Smooth muscle cell (in vitro differentiated cells): ENCODE results near the gene SCN9A. TPM values are rescaled to one million over a fixed set of nuclear protein-coding genes. Genes with fewer than 3 reads are reported as not detected.

Source experiments
- DNase-seq: peaks from one replicate; lab custom pipeline; 2025; ENCODE audit not compliant: unreplicated experiment; lab: John Stamatoyannopoulos, UW
- H2AFZ ChIP-seq: fragments of 200-600 bp; sonication (generic); 2 replicates; pipeline ENCODE4 v1.6.0; 2016; ENCODE audit warnings: antibody characterized with exemption, low read depth, mild to moderate bottlenecking
- H3F3A ChIP-seq: fragments of 200-600 bp; sonication (generic); 2 replicates; pipeline ENCODE4 v1.6.0; 2017; ENCODE audit warnings: antibody characterized with exemption, low read depth
- H3K27ac ChIP-seq: fragments of 200-600 bp; sonication (generic); 2 replicates; pipeline ENCODE4 v1.5.1; 2016; ENCODE audit warnings: low read depth, mild to moderate bottlenecking
- H3K27me3 ChIP-seq: fragments of 200-600 bp; sonication (generic); 2 replicates; pipeline ENCODE4 v1.6.1; 2016; ENCODE audit warnings: low read depth, mild to moderate bottlenecking
- H3K36me3 ChIP-seq: fragments of 200-600 bp; sonication (generic); 2 replicates; pipeline ENCODE4 v1.5.1; 2016; ENCODE audit warnings: low read depth
- H3K4me1 ChIP-seq: fragments of 200-600 bp; sonication (generic); 2 replicates; pipeline ENCODE4 v1.5.1; 2016; ENCODE audit warnings: low read depth
- H3K4me2 ChIP-seq: fragments of 200-600 bp; sonication (generic); 2 replicates; pipeline ENCODE4 v1.6.0; 2016; ENCODE audit warnings: mild to moderate bottlenecking
- H3K4me3 ChIP-seq: fragments of 200-600 bp; sonication (generic); 2 replicates; pipeline ENCODE4 v1.5.1; 2016; ENCODE audit warnings: mild to moderate bottlenecking
- H3K79me2 ChIP-seq: fragments of 200-600 bp; sonication (generic); 2 replicates; pipeline ENCODE4 v1.6.0; 2016; ENCODE audit warnings: low read depth, mild to moderate bottlenecking
- H3K9ac ChIP-seq: fragments of 200-600 bp; sonication (generic); 2 replicates; pipeline ENCODE4 v1.6.0; 2016; ENCODE audit warnings: low read depth
- H3K9me3 ChIP-seq: fragments of 200-600 bp; sonication (generic); replicated peaks from 2 replicates; pipeline ENCODE4 v1.5.1; 2016; ENCODE audit warnings: low read depth
- H4K20me1 ChIP-seq: fragments of 200-600 bp; sonication (generic); 2 replicates; pipeline ENCODE4 v1.6.0; 2016; ENCODE audit warnings: low read depth
- WGBS: methylation state at CpG from one replicate; pipeline ENCODE4 v1.1.7; 2016; ENCODE audit warnings: low lambda C conversion rate; 5-methylcytosine and 5-hydroxymethylcytosine counted together
- polyA plus RNA-seq: library from polyadenylated mRNA; unstranded; fragments of >200 nt; fragmentation: Nextera tagmentation; extraction: Ambion mirVana; gene quantifications from 2 replicates; pipeline ENCODE4 v1.2.1, GENCODE V29; 2016
- total RNA-seq: library from RNA; depleted of rRNA; stranded (reverse); fragments of >200 nt; gene quantifications from 2 replicates; pipeline ENCODE4 v1.2.3, GENCODE V29; 2014
- TF ChIP-seq, protein P1 (sequence below): fragments of 200-600 bp; sonication (generic); IDR thresholded peaks from 2 replicates; pipeline ENCODE4 v1.5.1; 2017; ENCODE audit warnings: borderline replicate concordance, mild to moderate bottlenecking, antibody characterized with exemption; ENCODE audit not compliant: insufficient read depth, poor library complexity, severe bottlenecking

SCN9A gene
- total and polyA plus RNA-seq, 2 experiments from 2014 or later: 0.49 TPM; not detected in 1

DNA sequence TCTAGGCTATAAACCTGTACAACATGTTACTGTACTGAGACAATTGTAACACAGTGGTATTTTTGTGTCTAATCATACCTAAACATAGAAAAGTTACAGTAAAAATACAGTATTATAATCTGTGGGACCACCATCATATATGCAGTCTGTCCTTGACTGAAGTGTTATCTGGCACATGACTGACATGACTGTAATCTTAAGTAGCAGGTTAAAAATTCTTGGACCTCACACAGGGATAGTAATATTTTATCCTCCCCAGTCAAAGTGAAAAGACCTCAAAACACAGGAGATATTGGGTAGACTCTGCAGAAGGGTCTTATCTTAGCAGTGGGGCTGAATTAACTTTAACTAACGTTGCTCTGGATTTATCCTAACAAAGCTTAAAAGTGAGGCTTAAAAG, 4.9 kb upstream of the SCN9A start:
- H3K9me3 ChIP-seq: no peaks in the 10 kb centered on the region
- no peak overlapping the region for H3K4me2 ChIP-seq
- no peak overlapping the region for H2AFZ ChIP-seq
- TF ChIP-seq, protein P1, sequence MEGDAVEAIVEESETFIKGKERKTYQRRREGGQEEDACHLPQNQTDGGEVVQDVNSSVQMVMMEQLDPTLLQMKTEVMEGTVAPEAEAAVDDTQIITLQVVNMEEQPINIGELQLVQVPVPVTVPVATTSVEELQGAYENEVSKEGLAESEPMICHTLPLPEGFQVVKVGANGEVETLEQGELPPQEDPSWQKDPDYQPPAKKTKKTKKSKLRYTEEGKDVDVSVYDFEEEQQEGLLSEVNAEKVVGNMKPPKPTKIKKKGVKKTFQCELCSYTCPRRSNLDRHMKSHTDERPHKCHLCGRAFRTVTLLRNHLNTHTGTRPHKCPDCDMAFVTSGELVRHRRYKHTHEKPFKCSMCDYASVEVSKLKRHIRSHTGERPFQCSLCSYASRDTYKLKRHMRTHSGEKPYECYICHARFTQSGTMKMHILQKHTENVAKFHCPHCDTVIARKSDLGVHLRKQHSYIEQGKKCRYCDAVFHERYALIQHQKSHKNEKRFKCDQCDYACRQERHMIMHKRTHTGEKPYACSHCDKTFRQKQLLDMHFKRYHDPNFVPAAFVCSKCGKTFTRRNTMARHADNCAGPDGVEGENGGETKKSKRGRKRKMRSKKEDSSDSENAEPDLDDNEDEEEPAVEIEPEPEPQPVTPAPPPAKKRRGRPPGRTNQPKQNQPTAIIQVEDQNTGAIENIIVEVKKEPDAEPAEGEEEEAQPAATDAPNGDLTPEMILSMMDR: no peak
- 81% methylated on average over 1 of the region's 1 CpG for WGBS
- no peaks in the 10 kb centered on the region for H3K79me2 ChIP-seq
- no peaks in the 10 kb centered on the region for H4K20me1 ChIP-seq
- H3K4me3 ChIP-seq: no peak overlapping the region
- DNase-seq: no peak
- H3K36me3 ChIP-seq: no peaks in the 10 kb centered on the region
- peaks cover 7% of the 10 kb centered on the region for H3K4me1 ChIP-seq
- H3K27ac ChIP-seq: no peak overlapping the region
- no peak overlapping the region for H3K9ac ChIP-seq
- H3K27me3 ChIP-seq: peaks cover 47% of the 10 kb centered on the region
- no peaks in the 10 kb centered on the region for H3F3A ChIP-seq

DNA sequence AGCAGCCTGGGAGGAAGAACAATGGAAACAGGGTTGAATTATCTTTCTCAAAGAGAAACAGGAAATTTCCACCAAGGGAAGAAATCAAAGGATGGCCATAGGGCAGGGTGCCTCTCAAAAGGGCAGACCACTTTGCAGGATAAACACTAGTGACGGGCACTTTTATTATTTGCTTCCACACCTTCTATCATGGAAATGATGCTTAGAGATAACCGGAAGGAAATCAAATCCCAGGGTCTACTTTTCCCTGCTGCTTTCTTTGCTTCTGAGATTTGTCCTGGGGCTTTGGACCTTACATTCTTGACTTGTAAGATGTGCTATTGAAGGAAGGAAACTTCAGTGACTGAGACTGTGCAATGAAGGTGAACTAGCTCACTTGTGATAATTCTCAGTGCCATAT, 1.1 kb upstream of the SCN9A start:
- 38% methylated on average over 2 of the region's 2 CpGs for WGBS
- Histone ChIP-seq H3K27me3 (peaks cover 73% of the 10 kb centered on the region), H3K4me3 (peak overlapping the region; percentile 69), H3K36me3 (no peaks in the 10 kb centered on the region), H3K9me3 (no peaks in the 10 kb centered on the region), H3F3A (no peaks in the 10 kb centered on the region), H3K9ac (no peak overlapping the region), H2AFZ (peak overlapping the region; percentile 92), H3K4me2 (peak overlapping the region; percentile 96), H3K79me2 (no peaks in the 10 kb centered on the region), H4K20me1 (no peaks in the 10 kb centered on the region), H3K27ac (no peak overlapping the region), H3K4me1 (peaks cover 16% of the 10 kb centered on the region)
- TF ChIP-seq, protein P1: no peak
- DNase-seq: no peak

DNA sequence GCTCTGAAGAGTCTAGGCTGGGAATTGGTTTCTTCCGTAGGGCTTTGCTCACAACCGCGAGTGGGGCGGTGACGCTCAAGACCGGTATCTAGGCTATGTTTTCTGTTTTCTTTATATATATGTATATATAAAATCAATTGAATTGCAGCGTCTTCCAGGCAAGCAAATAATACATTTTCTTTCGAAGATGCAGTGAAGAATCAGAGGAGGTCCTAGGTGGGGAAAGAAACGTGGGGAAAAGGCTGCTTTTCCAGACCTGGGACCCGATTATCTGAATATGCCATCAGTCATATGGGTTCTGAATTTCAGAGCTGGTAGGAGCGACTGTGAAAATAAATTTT, 714 bp upstream of the SCN9A start:
- Histone ChIP-seq H3K4me2 (peak overlapping the region; percentile 96), H3K27me3 (peaks cover 73% of the 10 kb centered on the region), H2AFZ (peak overlapping the region; percentile 92), H3K79me2 (no peaks in the 10 kb centered on the region), H3K9me3 (no peaks in the 10 kb centered on the region), H3K9ac (no peak overlapping the region), H3K4me3 (peak overlapping the region; percentile 69), H3K4me1 (peaks cover 16% of the 10 kb centered on the region), H3K27ac (no peak overlapping the region), H3F3A (no peaks in the 10 kb centered on the region), H4K20me1 (no peaks in the 10 kb centered on the region), H3K36me3 (no peaks in the 10 kb centered on the region)
- TF ChIP-seq, protein P1: no peak
- WGBS: 9% methylated on average over 11 of the region's 11 CpGs
- no peak for DNase-seq

DNA sequence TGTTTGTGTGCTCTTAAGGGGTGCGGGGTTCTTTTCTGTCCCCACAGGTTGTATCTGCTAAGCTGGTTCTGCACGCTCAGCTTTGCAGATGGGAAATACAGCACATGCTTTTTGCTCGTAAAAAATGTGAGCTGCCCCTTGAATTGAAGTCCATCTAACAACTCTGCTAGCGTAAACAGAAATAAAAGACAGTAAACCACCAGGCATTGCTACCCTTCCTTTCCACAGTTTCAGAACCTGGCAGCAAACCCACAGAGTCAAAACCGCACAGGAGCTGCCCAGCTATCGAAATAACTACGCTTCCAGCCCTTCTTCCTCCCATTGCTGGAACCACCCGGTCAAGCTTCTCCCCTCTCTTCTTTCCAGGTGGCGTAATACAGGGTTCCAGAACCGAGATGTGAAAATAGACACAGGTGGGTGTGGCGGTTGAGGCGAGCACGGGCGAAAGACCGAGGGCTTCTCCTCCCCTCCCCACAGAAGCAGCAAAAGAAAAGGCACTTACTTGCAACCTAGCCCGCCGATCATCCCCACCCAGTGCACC, 479 bp downstream of the SCN9A start:
- peaks cover 67% of the 10 kb centered on the region for H3K27me3 ChIP-seq
- WGBS: 3% methylated on average over 17 of the region's 17 CpGs
- no peaks in the 10 kb centered on the region for H3K9me3 ChIP-seq
- H3F3A ChIP-seq: no peaks in the 10 kb centered on the region
- no peak overlapping the region for H3K9ac ChIP-seq
- H3K36me3 ChIP-seq: no peaks in the 10 kb centered on the region
- H3K4me3 ChIP-seq: peak overlapping the region; percentile 69
- no peaks in the 10 kb centered on the region for H3K79me2 ChIP-seq
- TF ChIP-seq, protein P1: no peak
- no peak for DNase-seq
- H4K20me1 ChIP-seq: no peaks in the 10 kb centered on the region
- no peak overlapping the region for H3K27ac ChIP-seq
- peak overlapping the region; percentile 96 for H3K4me2 ChIP-seq
- peaks cover 16% of the 10 kb centered on the region for H3K4me1 ChIP-seq
- H2AFZ ChIP-seq: peak overlapping the region; percentile 92
